Memory B cell (primary cell): ENCODE data around the gene CLSTN3.

ENCODE experiments used
- ATAC-seq: fragments of 150-1000 bp; cut with Tn5 transposase; 2 replicates; pipeline ENCODE4 v1.10.0; 2021; ENCODE audit warnings: low read depth, mild to moderate bottlenecking, moderate library complexity
- DNase-seq, 2 donors: peaks; one replicate each; pipeline ENCODE4 v3.0.0; 2022; ENCODE audit warnings: low spot score in 2 of 2
- H3K27ac Mint-ChIP-seq: one replicate; pipeline ENCODE4 v1.8.0; 2022; ENCODE audit warnings: mild to moderate bottlenecking, moderate library complexity, mixed read lengths
- H3K27me3 Mint-ChIP-seq: one replicate; pipeline ENCODE4 v1.8.0; 2022; ENCODE audit warnings: mixed read lengths
- H3K36me3 Mint-ChIP-seq: one replicate; pipeline ENCODE4 v1.8.0; 2022; ENCODE audit warnings: mild to moderate bottlenecking, mixed read lengths
- H3K4me1 Mint-ChIP-seq: one replicate; pipeline ENCODE4 v1.8.0; 2022; ENCODE audit warnings: mixed read lengths
- H3K4me3 Mint-ChIP-seq: one replicate; pipeline ENCODE4 v1.8.0; 2022; ENCODE audit warnings: mild to moderate bottlenecking, moderate library complexity, mixed read lengths
- H3K9me3 Mint-ChIP-seq: one replicate; pipeline ENCODE4 v1.8.0; 2022; ENCODE audit warnings: mixed read lengths

Gene CLSTN3

GRCh38 chr12:7129872-7130691 is at the start of gene CLSTN3:
Gene CLSTN3 (plus strand): TSS chr12:7130371. CDS start chr12:7130649, 278 bp downstream.
- H3K9me3 Mint-ChIP-seq = no peaks in the 10 kb centered on the region
- DNase-seq (peak; percentile 75 to 79), ATAC-seq (peak; percentile 91)
- H3K27ac Mint-ChIP-seq = peak within 1 kb of the TSS; percentile 54
- H3K4me1 Mint-ChIP-seq = peaks cover 24% of the 10 kb centered on the region
- H3K36me3 Mint-ChIP-seq = peaks cover 3% of the 10 kb centered on the region
- H3K27me3 Mint-ChIP-seq = no peaks in the 10 kb centered on the region
- peak within 1 kb of the TSS; percentile 95 for H3K4me3 Mint-ChIP-seq

GRCh38 chr12:7081037-7081436 is 49.1 kb upstream of the CLSTN3 start:
- no peak for DNase-seq
- no peak overlapping the region for H3K4me3 Mint-ChIP-seq
- peaks cover 3% of the 10 kb centered on the region for H3K4me1 Mint-ChIP-seq
- ATAC-seq = no peak
- peaks cover 3% of the 10 kb centered on the region for H3K36me3 Mint-ChIP-seq
- H3K27me3 Mint-ChIP-seq = peaks cover 10% of the 10 kb centered on the region
- peaks cover 4% of the 10 kb centered on the region for H3K9me3 Mint-ChIP-seq
- H3K27ac Mint-ChIP-seq = no peak overlapping the region

- no peak for DNase-seq
- H3K36me3 Mint-ChIP-seq = peaks cover 3% of the 10 kb centered on the region
- H3K27ac Mint-ChIP-seq = no peak overlapping the region
- ATAC-seq = no peak
- H3K9me3 Mint-ChIP-seq = peaks cover 4% of the 10 kb centered on the region
- no peak overlapping the region for H3K4me3 Mint-ChIP-seq
- H3K27me3 Mint-ChIP-seq = peaks cover 5% of the 10 kb centered on the region
- H3K4me1 Mint-ChIP-seq = peaks cover 3% of the 10 kb centered on the region
Measured at GRCh38 chr12:7083125-7083524, 47.0 kb upstream of the CLSTN3 start.

- no peak for DNase-seq
- no peak overlapping the region for H3K4me3 Mint-ChIP-seq
- no peaks in the 10 kb centered on the region for H3K9me3 Mint-ChIP-seq
- no peak overlapping the region for H3K27ac Mint-ChIP-seq
- peaks cover 5% of the 10 kb centered on the region for H3K4me1 Mint-ChIP-seq
- peaks cover 5% of the 10 kb centered on the region for H3K27me3 Mint-ChIP-seq
- H3K36me3 Mint-ChIP-seq = no peaks in the 10 kb centered on the region
- ATAC-seq = no peak
Measured at GRCh38 chr12:7089196-7089871, 40.8 kb upstream of the CLSTN3 start.

GRCh38 chr12:7090222-7090998 is 39.8 kb upstream of the CLSTN3 start:
- Mint-ChIP-seq H3K27ac (no peak overlapping the region), H3K27me3 (peaks cover 5% of the 10 kb centered on the region), H3K36me3 (no peaks in the 10 kb centered on the region), H3K9me3 (no peaks in the 10 kb centered on the region), H3K4me3 (no peak overlapping the region), H3K4me1 (peaks cover 5% of the 10 kb centered on the region)
- ATAC-seq (no peak), DNase-seq (no peak)

- no peaks in the 10 kb centered on the region for H3K9me3 Mint-ChIP-seq
- H3K4me1 Mint-ChIP-seq = peaks cover 5% of the 10 kb centered on the region
- ATAC-seq = no peak
- peaks cover 5% of the 10 kb centered on the region for H3K27me3 Mint-ChIP-seq
- H3K27ac Mint-ChIP-seq = no peak overlapping the region
- no peaks in the 10 kb centered on the region for H3K36me3 Mint-ChIP-seq
- no peak for DNase-seq
- H3K4me3 Mint-ChIP-seq = peak overlapping the region; percentile 64
Measured at GRCh38 chr12:7091171-7091570, 39.0 kb upstream of the CLSTN3 start.

- peaks cover 5% of the 10 kb centered on the region for H3K4me1 Mint-ChIP-seq
- DNase-seq = no peak
- ATAC-seq = no peak
- no peaks in the 10 kb centered on the region for H3K9me3 Mint-ChIP-seq
- peaks cover 5% of the 10 kb centered on the region for H3K27me3 Mint-ChIP-seq
- no peak overlapping the region for H3K27ac Mint-ChIP-seq
- no peaks in the 10 kb centered on the region for H3K36me3 Mint-ChIP-seq
- H3K4me3 Mint-ChIP-seq = peak overlapping the region; percentile 88
Measured at GRCh38 chr12:7091660-7092228, 38.4 kb upstream of the CLSTN3 start.

GRCh38 chr12:7092229-7092985 is 37.8 kb upstream of the CLSTN3 start, which contains the start of gene C1R:
Gene C1R (minus strand): TSS chr12:7092445. CDS start chr12:7092388, 57 bp downstream.
- peaks cover 5% of the 10 kb centered on the region for H3K4me1 Mint-ChIP-seq
- no peaks in the 10 kb centered on the region for H3K36me3 Mint-ChIP-seq
- no peaks in the 10 kb centered on the region for H3K9me3 Mint-ChIP-seq
- DNase-seq (peak; percentile 50 to 58), ATAC-seq (peak; percentile 58)
- H3K27me3 Mint-ChIP-seq = peaks cover 5% of the 10 kb centered on the region
- H3K4me3 Mint-ChIP-seq = peak within 1 kb of the TSS; percentile 88
- no peak within 1 kb of the TSS for H3K27ac Mint-ChIP-seq

GRCh38 chr12:7092986-7093460 is 37.1 kb upstream of the CLSTN3 start:
- Mint-ChIP-seq H3K27ac (no peak overlapping the region), H3K4me3 (peak overlapping the region; percentile 88), H3K4me1 (peaks cover 5% of the 10 kb centered on the region), H3K9me3 (no peaks in the 10 kb centered on the region), H3K36me3 (no peaks in the 10 kb centered on the region), H3K27me3 (peaks cover 5% of the 10 kb centered on the region)
- no peak for ATAC-seq
- DNase-seq = no peak

GRCh38 chr12:7093486-7093885 is 36.7 kb upstream of the CLSTN3 start:
- H3K9me3 Mint-ChIP-seq = no peaks in the 10 kb centered on the region
- H3K4me1 Mint-ChIP-seq = peaks cover 5% of the 10 kb centered on the region
- H3K4me3 Mint-ChIP-seq = no peak overlapping the region
- ATAC-seq (no peak), DNase-seq (no peak)
- peaks cover 5% of the 10 kb centered on the region for H3K27me3 Mint-ChIP-seq
- no peak overlapping the region for H3K27ac Mint-ChIP-seq
- H3K36me3 Mint-ChIP-seq = no peaks in the 10 kb centered on the region

- Mint-ChIP-seq H3K4me3 (no peak overlapping the region), H3K27me3 (peaks cover 5% of the 10 kb centered on the region), H3K9me3 (no peaks in the 10 kb centered on the region), H3K27ac (no peak overlapping the region), H3K4me1 (peaks cover 5% of the 10 kb centered on the region), H3K36me3 (no peaks in the 10 kb centered on the region)
- no peak for DNase-seq
- ATAC-seq = no peak
Measured at GRCh38 chr12:7093892-7094291, 36.3 kb upstream of the CLSTN3 start.

GRCh38 chr12:7096006-7096932 is 33.9 kb upstream of the CLSTN3 start:
- H3K36me3 Mint-ChIP-seq = peaks cover 7% of the 10 kb centered on the region
- H3K27ac Mint-ChIP-seq = no peak overlapping the region
- DNase-seq = no peak
- no peaks in the 10 kb centered on the region for H3K9me3 Mint-ChIP-seq
- no peaks in the 10 kb centered on the region for H3K27me3 Mint-ChIP-seq
- no peak for ATAC-seq
- peaks cover 7% of the 10 kb centered on the region for H3K4me1 Mint-ChIP-seq
- H3K4me3 Mint-ChIP-seq = no peak overlapping the region
